ENCODE data around the gene SIRT6. TPM values are rescaled to one million over a fixed set of nuclear protein-coding genes. Genes with fewer than 3 reads are reported as not detected.
A peak's percentile ranks its signal among the peaks of the same experiment; 100 is the strongest.
"Not testable (repeated sequence)": the region's sequence is repeated elsewhere in the genome, so short reads cannot be mapped to it uniquely, and the experiment has no call there.

Gene SIRT6
- total RNA-seq, result 19.3 and 22.4 TPM in 2 replicates
- 20.6 TPM for polyA plus RNA-seq (2012)

GRCh38 chr19:4182084-4182810, at the start of gene SIRT6, which contains the start of gene ANKRD24:
Gene SIRT6, minus strand, starts transcription at chr19:4182563. Its CDS starts 24 bp downstream, at chr19:4182539.
Gene ANKRD24, plus strand, starts transcription at chr19:4182689. Its CDS starts 3,737 bp downstream, at chr19:4186426.
- peak; percentile 94 for DNase-seq (ENCODE audit: low read depth)

GRCh38 chr19:4232139-4232538, 49.8 kb upstream of the SIRT6 start:
- DNase-seq (ENCODE audit: low read depth), result not testable (repeated sequence)

GRCh38 chr19:4231521-4231920, 49.2 kb upstream of the SIRT6 start:
- DNase-seq (ENCODE audit: low read depth), result not testable (repeated sequence)

DNA sequence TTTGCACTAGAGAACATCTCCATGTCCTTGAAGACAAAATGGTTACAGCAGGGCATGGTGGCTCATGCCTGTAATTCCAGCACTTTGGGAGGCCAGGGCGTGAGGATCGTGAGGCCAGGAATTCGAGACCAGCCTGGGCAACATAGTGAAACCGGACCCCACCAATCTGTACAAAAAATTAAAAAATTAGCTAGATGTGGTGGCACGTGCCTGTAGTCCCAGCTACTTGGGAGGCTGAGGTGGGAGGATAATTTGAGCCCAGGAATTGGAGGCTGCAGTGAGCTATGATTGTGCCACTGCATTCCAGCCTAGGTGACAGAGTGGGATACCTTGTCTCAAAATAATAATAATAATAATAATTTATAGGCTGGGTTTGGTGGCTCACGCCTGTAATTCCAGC, 47.9 kb upstream of the SIRT6 start:
- not testable (repeated sequence) for DNase-seq (ENCODE audit: low read depth)

GRCh38 chr19:4229179-4229931, 47.0 kb upstream of the SIRT6 start, which contains the start of gene EBI3:
Gene EBI3, plus strand, starts transcription at chr19:4229523. Its CDS starts 28 bp downstream, at chr19:4229551.
- peak; percentile 18 for DNase-seq (ENCODE audit: low read depth)

- DNase-seq (ENCODE audit: low read depth), result no peak
Observed at GRCh38 chr19:4228765-4229178, 46.4 kb upstream of the SIRT6 start.

- DNase-seq (ENCODE audit: low read depth), result no peak
Observed at GRCh38 chr19:4227771-4228170, 45.4 kb upstream of the SIRT6 start.

GRCh38 chr19:4225885-4226284, 43.5 kb upstream of the SIRT6 start:
- DNase-seq (ENCODE audit: low read depth), result no peak

DNA sequence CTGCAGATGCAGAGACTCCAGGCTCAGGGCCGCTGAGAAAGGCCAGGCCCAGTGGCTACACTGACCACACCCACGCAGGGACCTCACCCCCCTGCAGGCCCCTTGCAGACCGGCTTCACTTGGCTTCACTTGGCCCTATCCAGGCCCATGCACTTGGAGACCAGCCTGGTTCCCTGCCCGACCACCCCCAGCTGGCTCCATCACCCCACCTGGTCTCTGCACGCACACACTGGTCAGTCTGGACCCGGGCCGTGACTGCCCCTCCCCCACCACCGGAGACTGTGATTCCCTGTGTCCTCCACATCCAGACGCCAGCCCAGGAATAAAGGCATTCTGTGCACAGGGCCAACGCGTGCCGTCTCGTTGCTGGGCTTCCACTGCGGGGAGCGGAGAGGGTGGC, 42.1 kb upstream of the SIRT6 start:
- no peak for DNase-seq (ENCODE audit: low read depth)

- no peak for DNase-seq (ENCODE audit: low read depth)
Observed at GRCh38 chr19:4220188-4220587, 37.8 kb upstream of the SIRT6 start.

DNA sequence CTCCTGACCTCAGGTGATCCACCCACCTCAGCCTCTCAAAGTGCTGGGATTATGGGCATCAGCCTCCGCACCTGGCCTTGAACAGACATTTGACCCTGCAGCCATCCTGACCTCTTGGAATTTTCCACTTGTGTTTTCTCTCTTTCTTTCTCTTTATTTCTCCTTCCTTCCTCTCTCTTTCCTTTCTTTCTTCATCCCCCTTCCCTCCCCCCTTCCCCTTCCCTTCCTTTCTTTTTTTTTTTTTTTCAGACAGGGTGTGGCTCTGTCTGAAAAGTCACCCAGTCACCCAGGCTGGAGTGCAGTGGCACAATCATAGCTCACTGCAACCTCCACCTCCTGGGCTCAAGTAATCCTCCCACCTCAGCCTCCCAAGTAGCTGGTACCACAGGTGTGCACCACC, 36.2 kb upstream of the SIRT6 start:
- not testable (repeated sequence) for DNase-seq (ENCODE audit: low read depth)

DNA sequence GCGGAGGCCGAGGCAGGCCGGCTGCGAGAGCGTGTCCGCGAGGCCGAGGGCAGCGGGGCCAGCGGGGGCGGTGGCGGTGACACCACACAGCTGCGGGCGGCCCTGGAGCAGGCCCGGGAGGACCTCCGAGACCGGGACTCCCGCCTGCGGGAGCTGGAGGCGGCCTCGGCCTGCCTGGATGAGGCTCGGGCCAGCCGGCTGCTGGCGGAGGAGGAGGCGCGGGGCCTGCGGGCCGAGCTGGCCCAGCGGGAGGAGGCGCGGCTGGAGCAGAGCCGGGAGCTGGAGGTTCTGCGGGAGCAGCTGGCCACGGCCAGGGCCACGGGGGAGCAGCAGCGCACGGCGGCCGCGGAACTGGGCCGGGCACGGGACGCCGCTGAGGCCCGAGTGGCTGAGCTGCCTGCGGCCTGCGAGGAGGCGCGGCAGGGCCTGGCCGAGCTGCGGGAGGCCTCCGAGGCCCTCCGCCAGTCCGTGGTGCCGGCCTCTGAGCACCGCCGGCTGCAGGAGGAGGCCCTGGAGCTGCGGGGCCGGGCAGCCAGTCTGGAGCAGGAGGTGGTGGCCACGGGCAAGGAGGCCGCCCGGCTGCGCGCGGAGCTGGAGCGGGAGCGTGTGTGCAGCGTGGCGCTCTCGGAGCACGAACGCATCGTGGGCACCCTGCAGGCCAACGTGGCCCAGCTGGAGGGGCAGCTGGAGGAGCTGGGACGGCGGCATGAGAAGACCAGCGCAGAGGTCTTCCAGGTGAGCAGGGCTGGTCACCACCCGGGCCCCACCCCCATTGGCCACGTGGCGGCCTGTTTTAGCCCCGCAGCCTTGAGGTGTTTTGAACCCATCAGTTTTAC, 35.3 kb upstream of the SIRT6 start:
- DNase-seq (ENCODE audit: low read depth), result no peak

GRCh38 chr19:4216846-4217245, 34.5 kb upstream of the SIRT6 start:
- DNase-seq (ENCODE audit: low read depth), result no peak

GRCh38 chr19:4215807-4216206, 33.4 kb upstream of the SIRT6 start:
- no peak for DNase-seq (ENCODE audit: low read depth)

GRCh38 chr19:4213116-4213515, 30.8 kb upstream of the SIRT6 start:
- no peak for DNase-seq (ENCODE audit: low read depth)

DNA sequence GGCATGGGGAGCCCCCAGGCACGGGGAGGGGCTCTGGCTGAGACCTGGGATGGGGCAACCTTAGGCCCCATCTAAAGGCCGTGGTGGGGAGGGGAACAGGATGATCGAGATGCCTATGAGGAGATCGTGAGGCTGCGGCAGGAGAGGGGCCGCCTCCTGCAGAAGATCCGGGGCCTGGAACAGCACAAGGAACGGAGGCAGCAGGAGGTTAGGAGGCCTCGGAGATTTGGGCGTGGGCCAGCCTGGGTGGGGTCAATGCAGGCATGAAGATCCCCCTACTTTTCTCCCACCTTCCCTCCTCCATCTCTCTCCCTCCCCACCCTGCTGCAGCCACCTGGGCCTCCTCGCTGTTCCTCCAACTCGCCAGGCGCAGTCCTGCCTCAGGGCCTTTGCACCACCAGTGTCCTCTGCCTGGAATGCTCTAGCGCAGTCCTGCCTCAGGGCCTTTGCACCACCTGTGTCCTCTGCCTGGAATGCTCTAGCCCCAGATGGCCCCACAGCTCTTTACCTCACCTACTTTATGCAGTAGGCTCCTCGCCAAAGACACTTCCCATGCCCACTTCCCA, 27.9 kb upstream of the SIRT6 start:
- DNase-seq (ENCODE audit: low read depth), result no peak

- DNase-seq (ENCODE audit: low read depth), result peak; percentile 26
Observed at GRCh38 chr19:4208385-4209094, 26.2 kb upstream of the SIRT6 start.

DNA sequence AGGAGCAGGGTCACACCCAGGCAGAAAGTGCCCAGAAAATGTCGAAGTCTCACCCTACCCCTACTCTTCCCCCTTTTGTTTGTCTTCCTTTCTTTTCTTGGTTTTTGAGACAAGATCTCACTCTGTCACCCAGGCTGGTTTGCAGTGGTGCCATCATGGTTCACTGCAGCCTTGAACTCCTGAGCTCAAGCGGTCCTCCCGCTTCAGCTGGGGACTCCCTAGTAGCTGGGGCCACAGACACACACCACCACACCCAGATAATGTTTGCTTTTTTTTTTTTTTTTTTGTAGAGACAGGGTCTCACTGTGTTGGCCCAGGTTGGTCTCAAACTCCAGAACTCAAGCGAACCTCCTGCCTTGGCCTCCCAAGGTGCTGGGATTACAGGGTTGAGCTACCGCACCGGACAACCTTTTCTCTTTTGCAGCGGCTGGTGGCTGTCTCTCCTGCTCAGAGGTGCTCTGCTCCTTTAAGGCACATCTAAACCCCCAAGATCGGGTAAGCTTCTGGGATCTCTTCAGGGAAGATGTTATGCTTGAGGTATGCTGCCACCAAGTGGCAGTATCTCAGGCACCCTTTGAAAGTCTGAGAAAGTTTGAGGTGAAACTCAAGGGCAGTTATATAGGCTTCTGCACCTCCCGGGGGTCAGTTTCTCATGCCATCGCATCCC, 24.6 kb upstream of the SIRT6 start:
- DNase-seq (ENCODE audit: low read depth), result peak; percentile 44

GRCh38 chr19:4201798-4202197, 19.4 kb upstream of the SIRT6 start:
- DNase-seq (ENCODE audit: low read depth), result no peak
